ENCODE results near the gene RSPH4A. TPM values are rescaled to one million over a fixed set of nuclear protein-coding genes. Genes with fewer than 3 reads are reported as not detected.

Gene RSPH4A
- total RNA-seq, 1 donor from 2014 or later, result 4.4 TPM

DNA sequence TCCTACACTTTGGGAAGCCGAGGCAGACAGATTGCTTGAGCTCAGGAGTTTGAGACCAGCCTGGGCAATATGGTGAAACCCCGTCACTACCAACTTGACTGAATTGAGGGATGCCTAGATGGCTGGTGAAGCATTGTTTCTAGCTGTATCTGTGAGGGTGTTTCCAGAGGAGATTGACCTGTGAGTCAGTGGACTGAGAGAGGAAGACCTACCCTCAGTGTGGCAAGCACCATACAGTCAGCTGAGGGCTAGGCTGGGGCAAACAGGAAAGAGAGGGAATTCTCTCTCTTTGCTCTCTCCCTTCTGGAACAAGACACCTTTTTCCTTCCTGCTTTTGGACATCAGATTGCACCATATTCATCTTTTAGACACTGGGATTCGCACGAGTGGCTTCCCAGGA, 56.0 kb downstream of the RSPH4A start:
- DNase-seq (ENCODE audit: extremely low spot score, unreplicated experiment), result no peak
- H3K27me3 Mint-ChIP-seq, result peaks cover 11% of the 10 kb centered on the region
- H3K27ac Mint-ChIP-seq, result no peak overlapping the region
- TF ChIP-seq, protein P1, sequence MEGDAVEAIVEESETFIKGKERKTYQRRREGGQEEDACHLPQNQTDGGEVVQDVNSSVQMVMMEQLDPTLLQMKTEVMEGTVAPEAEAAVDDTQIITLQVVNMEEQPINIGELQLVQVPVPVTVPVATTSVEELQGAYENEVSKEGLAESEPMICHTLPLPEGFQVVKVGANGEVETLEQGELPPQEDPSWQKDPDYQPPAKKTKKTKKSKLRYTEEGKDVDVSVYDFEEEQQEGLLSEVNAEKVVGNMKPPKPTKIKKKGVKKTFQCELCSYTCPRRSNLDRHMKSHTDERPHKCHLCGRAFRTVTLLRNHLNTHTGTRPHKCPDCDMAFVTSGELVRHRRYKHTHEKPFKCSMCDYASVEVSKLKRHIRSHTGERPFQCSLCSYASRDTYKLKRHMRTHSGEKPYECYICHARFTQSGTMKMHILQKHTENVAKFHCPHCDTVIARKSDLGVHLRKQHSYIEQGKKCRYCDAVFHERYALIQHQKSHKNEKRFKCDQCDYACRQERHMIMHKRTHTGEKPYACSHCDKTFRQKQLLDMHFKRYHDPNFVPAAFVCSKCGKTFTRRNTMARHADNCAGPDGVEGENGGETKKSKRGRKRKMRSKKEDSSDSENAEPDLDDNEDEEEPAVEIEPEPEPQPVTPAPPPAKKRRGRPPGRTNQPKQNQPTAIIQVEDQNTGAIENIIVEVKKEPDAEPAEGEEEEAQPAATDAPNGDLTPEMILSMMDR (conservative IDR thresholded peaks at IDR 0.05), result no peak
- no peaks in the 10 kb centered on the region for H3K4me1 Mint-ChIP-seq (ENCODE audit: unreplicated experiment)
- no peaks in the 10 kb centered on the region for H3K36me3 Mint-ChIP-seq
- no peaks in the 10 kb centered on the region for H3K9me3 Mint-ChIP-seq
- no peak overlapping the region for H3K4me3 Mint-ChIP-seq

DNA sequence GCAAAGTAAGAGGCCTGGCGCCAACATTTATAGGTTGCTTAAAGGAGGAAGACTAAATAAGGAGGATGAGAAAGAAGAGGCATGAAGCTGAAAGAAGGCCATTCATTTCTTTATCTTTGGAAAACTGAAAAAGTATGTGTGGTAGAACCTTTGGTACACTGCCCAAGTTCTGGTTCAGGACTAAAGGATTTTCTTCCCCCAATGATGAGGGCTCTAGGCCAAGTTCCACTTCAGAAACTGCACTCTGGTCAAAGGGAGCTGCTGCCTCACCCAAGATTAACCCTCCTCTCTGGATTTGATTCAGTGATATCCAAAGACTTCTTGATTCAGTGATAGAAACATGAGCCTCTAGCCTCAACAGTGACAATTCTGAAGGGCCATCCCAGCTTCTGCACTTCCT, 59.7 kb downstream of the RSPH4A start:
- Mint-ChIP-seq H3K36me3 (no peaks in the 10 kb centered on the region), H3K9me3 (no peaks in the 10 kb centered on the region), H3K4me1 (ENCODE audit: unreplicated experiment) (no peaks in the 10 kb centered on the region), H3K4me3 (no peak overlapping the region), H3K27ac (no peak overlapping the region), H3K27me3 (peaks cover 11% of the 10 kb centered on the region)
- DNase-seq (ENCODE audit: extremely low spot score, unreplicated experiment), result no peak
- TF ChIP-seq, protein P1 (conservative IDR thresholded peaks at IDR 0.05), result no peak

DNA sequence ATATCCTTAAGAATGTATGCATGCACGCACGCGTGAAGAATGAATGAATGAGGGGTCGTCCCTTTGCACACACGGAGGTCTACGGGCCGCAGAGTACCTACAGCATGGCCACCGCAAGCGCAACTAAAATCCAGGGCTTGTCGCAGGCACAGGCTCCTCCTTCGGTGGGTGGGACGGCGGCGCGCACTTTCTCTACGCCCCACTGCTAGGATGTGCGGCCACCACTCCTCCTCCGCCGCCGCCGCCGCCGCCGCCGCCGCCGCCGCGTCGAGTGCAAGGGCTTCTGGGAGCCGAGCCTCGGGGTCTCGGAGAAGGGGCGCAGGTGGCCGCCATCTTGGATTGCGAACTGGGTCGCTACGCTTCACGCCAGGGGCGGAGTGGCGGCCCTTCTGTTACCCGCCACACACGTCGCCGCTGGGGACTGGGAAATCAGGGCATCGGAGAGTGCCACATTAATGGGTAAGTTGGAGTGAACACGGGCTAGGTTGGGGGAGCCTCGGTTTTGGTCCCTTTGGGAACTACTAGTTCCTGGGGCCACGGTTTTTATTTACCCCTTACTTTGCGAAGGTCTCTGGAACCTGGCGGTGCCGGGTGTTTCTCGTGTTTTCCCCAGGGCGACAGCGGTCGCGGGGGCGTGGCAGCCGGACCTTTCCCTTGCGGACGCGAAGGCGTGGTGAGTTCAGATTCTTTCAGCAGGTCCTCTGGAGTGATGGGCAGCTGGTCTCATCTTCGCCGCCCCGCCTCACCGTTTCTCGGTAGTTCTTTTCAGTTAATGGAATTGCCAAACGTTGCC, 64.8 kb downstream of the RSPH4A start, which contains the start of gene KPNA5:
TSS of gene KPNA5 (plus strand) at position 332 of the 793 bp plus-strand sequence. CDS start at position 456, 124 bp downstream.
- H3K36me3 Mint-ChIP-seq, result peaks cover 17% of the 10 kb centered on the region
- H3K27me3 Mint-ChIP-seq, result no peaks in the 10 kb centered on the region
- DNase-seq (ENCODE audit: extremely low spot score, unreplicated experiment), result peak; percentile 93
- peaks cover 16% of the 10 kb centered on the region for H3K4me1 Mint-ChIP-seq (ENCODE audit: unreplicated experiment)
- H3K9me3 Mint-ChIP-seq, result no peaks in the 10 kb centered on the region
- TF ChIP-seq, protein P1 (conservative IDR thresholded peaks at IDR 0.05), result no peak
- H3K27ac Mint-ChIP-seq, result peak within 1 kb of the TSS; percentile 97
- peak within 1 kb of the TSS; percentile 99 for H3K4me3 Mint-ChIP-seq

DNA sequence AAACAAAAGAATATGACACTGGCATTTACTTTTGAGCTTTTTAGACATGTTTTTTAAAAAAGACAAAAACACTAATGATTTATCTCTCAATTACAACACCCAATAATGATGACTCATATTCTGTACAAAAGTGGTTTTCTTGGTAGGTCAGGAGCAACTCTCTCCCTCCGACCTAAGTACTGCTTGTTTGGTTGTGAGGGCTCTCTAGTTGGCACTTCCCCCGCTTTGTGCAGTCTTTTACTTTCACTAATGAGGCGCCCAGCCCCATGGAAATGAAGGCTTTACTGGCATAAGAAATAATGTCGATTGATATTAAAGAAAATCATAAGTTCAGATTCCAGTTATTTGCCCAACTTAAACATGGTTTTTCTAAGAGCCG, 66.0 kb downstream of the RSPH4A start:
- TF ChIP-seq, protein P1 (conservative IDR thresholded peaks at IDR 0.05), result no peak
- no peaks in the 10 kb centered on the region for H3K27me3 Mint-ChIP-seq
- peaks cover 28% of the 10 kb centered on the region for H3K4me1 Mint-ChIP-seq (ENCODE audit: unreplicated experiment)
- peaks cover 20% of the 10 kb centered on the region for H3K36me3 Mint-ChIP-seq
- H3K9me3 Mint-ChIP-seq, result no peaks in the 10 kb centered on the region
- H3K4me3 Mint-ChIP-seq, result peak overlapping the region; percentile 99
- peak overlapping the region; percentile 97 for H3K27ac Mint-ChIP-seq
- no peak for DNase-seq (ENCODE audit: extremely low spot score, unreplicated experiment)

Other genes starting within 250 kb of the RSPH4A start
- gene DSE, start 245.5 kb upstream of the RSPH4A start, total RNA-seq (ENCODE audit: low replicate concordance), result 16.7 and 80.5 TPM in 2 replicates
- gene CALHM6, start 155.1 kb upstream of the RSPH4A start, total RNA-seq (ENCODE audit: low replicate concordance), result 0.99 and 1.6 TPM in 2 replicates
- gene CALHM5, start 104.8 kb upstream of the RSPH4A start, total RNA-seq (ENCODE audit: low replicate concordance), result 0.10 and 0.46 TPM in 2 replicates
- gene TRAPPC3L, start 70.8 kb upstream of the RSPH4A start, total RNA-seq (ENCODE audit: low replicate concordance), result 0.27 and 0.31 TPM in 2 replicates
- not detected in 2 replicates for gene CALHM4, start 62.7 kb upstream of the RSPH4A start, total RNA-seq (ENCODE audit: low replicate concordance)
- gene RWDD1, start 45.0 kb upstream of the RSPH4A start, total RNA-seq (ENCODE audit: low replicate concordance), result 37.2 and 40.0 TPM in 2 replicates
- 9.6 and 12.9 TPM in 2 replicates for gene ZUP1, start 52.3 kb downstream of the RSPH4A start, total RNA-seq (ENCODE audit: low replicate concordance)
- gene KPNA5, start 64.7 kb downstream of the RSPH4A start, total RNA-seq (ENCODE audit: low replicate concordance), result 9.6 and 12.6 TPM in 2 replicates
- 1.8 and 3.5 TPM in 2 replicates for gene FAM162B, start 149.2 kb downstream of the RSPH4A start, total RNA-seq (ENCODE audit: low replicate concordance)
- gene GPRC6A, start 212.6 kb downstream of the RSPH4A start, total RNA-seq (ENCODE audit: low replicate concordance), result 0.12 and 0.19 TPM in 2 replicates

Data from type B pancreatic cell (in vitro differentiated cells).